ENCODE measurements around the gene HS3ST5.
"Not testable (repeated sequence)": the region's sequence is repeated elsewhere in the genome, so short reads cannot be mapped to it uniquely, and the experiment has no call there.

Gene HS3ST5

DNA sequence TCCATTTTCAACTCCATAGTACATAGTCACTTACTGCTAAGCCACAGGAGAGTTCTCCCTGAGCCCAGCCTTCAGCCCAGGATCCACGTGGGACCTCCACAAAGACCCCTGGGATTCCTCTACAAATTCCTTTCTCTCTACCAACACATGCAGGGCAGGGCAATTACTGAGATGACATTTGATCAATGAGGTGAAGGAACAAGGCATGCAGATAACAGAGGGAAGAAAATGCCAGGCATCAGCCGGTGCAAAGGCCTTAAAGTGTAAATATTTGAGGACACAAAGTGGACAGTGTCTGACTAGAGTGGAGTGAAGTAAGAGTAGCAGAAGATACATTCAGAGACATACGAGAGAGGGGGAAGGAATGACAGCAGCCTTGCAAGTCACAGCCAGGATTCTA lies 70.2 kb downstream of the HS3ST5 start:
- no peak for DNase-seq

DNA sequence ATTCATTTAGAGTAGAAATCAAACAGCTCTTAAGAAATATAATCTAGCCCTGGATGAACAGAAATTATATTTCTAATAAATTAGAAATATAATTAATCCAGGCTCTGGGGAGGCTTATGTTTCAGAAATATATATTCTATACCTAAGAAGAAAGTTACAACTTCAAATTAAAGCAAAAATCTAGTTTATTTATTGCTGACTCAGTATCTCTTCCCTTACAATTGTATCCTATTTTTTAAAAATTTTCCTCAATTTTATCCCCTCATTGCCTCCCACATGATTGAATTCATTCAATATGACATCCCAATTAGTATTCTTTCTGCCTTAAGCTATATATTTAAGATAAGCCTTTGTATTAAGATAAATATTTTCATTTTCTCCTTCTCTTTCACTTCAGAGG lies 71.4 kb downstream of the HS3ST5 start:
- no peak for DNase-seq

DNA sequence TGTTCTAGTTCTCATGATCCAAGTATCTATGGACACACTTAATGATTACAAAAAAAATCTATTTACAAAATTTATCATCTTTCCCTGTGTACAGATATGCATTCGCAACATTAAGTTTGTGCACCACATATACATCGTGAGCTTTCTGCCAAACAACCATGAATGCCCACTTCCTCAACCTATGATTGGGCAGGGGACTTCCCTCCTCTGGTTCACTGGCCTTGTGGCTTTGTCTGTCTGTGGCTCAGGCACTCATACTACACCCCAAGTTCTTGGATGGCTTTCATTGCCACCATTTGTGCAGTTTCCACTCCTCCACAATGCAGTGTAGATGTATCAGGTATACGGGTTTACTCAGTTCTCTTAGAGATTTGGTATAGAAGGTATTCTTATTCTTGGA lies 74.9 kb downstream of the HS3ST5 start:
- DNase-seq = no peak

GRCh38 chr6:114260810-114261209 lies 82.0 kb downstream of the HS3ST5 start:
- DNase-seq = no peak

- no peak for DNase-seq
These were observed 84.4 kb downstream of the HS3ST5 start for GRCh38 chr6:114258376-114258775.

DNA sequence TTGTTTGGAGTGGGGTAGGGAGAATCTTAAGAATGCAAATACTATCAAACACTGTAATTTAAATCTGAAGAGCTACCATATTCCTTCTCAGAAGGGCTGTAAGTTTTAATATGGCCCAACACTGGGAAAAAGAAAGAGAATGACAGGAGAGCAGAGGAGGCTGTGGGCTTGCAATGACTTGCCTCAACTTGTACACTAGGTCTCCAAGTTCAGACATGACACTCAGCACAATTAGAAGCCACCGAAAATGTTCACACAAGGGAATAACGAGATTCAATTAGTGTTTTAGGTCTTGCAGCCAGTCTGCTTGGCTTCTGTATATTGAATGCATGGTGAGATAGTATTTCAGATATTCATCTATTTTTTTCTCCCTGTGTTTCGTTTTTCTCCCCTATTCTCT lies 89.4 kb downstream of the HS3ST5 start:
- DNase-seq = no peak

- no peak for DNase-seq
These were observed 93.3 kb downstream of the HS3ST5 start for GRCh38 chr6:114249522-114249921.

GRCh38 chr6:114247101-114247500 lies 95.7 kb downstream of the HS3ST5 start:
- no peak for DNase-seq

GRCh38 chr6:114240796-114241195 lies 102.0 kb downstream of the HS3ST5 start:
- DNase-seq = no peak

GRCh38 chr6:114228675-114229074 lies 114.1 kb downstream of the HS3ST5 start:
- DNase-seq = no peak

- no peak for DNase-seq
These were observed 114.8 kb downstream of the HS3ST5 start for GRCh38 chr6:114227944-114228468.

DNA sequence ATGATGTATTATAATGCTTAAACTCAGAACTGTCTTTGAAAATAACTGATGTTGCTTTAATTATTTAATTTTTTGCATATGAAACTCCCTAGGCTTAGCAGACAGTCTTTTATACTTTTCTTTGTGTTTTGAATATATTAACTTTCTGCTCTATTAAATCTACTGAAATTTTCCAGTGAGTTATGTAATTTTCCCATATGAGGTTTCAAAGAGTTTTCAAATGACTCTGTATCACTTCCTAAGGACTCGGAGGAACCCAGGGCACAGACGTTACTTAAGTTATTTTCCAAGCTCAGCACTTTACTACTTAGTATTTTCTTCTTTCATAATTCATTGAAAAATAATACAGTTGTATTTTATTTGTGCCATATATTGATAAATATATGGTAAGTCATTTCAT lies 122.6 kb downstream of the HS3ST5 start:
- no peak for DNase-seq

DNA sequence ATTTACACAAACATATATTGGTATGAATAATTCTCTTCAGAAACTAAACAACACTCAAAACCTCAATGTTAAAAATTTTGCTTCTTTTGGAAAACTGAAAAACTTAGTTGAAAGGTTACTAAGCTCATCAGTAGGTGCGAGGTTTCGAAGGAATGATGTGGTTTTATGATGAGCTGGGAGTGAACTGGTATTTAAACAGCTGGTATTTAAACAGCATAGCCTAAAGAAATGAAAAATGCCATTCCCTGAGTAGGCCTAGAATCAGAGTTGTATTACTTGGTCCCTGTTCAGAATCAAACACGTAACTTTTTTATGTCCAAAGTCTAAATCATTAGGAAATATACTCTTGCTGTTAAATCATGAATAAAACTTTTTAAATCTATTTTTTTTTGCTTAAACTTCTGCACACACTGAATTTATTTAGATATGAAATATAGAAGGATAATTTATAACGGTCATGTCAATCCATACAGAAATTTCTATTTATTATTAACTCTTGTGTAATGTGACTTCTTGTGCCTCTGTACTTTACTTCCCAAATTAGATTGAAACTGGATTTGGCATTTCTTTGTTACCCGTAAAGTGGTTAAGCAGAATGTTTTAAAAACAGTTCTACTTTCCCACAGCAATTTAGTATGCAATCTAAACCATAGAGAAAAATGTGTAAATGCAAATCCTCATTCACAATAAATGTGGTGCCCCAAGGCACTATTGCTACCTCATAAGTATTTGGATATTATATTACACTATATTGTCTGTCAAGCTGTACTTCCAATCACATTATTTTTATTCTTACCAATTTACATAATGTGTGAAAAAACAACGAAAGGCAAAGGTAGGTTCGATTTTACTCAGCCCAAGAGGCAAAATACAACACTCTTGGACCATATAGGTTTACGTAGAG lies 124.1 kb downstream of the HS3ST5 start:
- no peak for DNase-seq

DNA sequence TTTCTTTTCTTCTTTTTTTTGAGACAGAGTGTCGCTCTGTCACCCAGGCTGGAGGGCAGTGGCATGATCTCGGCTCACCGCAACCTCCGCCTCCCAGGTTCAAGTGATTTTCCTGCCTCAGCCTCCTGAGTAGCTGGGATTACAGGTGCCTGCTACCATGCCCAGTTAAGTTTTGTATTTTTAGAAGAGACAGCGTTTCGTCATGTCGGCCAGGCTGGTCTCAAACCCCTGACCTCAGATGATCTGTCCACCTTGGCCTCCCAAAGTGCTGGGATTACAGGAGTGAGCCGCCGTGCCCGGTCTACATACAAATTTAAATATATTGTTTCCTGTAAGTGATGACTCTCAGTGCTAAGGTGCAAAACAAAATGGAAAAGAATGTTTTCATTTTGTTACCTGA lies 124.8 kb downstream of the HS3ST5 start:
- not testable (repeated sequence) for DNase-seq

DNA sequence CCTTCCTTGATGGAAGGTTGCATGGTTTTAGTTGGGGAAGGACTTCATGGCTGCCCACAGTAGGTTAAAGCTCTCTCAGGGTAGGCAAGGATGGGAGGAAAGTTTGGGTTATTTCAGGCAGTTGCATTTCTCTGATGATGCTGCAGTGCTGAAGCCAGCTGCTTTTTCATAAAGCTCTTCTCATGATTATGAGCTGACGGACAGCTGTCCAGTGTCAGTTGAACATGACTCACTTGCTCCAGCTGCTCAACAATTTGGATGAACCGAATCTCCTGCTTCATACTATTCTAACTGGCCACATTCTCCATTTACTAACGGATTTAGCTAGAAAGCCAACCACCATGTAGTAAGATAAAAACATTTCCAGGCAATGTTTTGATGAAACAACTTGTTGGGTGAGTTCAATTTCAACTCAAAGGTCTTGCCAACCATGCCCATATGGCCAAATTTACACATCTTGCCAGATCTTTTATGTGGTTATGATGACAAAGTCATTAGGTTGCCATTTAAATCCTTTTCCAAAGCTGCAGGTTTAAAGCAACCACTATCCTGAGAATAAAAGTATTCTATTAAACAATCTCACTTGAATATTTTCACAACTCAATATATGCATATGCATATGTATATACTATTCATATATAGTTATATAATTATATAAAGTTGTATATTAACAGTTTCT lies 125.9 kb downstream of the HS3ST5 start:
- no peak for DNase-seq

DNA sequence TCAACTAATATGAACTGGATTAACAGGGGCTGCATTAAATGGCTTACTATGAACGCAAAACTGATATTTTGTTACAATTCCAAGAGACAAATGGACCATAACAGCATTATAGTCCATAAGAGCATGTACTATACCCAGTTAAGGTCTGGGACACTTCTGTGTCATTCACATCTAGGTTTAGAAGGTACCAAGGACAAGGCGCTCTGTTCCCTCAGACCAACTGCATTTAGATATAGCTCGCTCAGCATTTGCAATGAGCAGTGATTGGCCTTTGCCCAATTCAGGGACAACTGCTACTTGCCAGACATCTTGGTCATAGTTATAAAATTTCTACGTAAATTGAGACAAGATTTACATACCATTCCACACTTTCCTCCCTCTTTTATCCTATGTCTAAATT lies 132.4 kb downstream of the HS3ST5 start:
- DNase-seq = no peak

DNA sequence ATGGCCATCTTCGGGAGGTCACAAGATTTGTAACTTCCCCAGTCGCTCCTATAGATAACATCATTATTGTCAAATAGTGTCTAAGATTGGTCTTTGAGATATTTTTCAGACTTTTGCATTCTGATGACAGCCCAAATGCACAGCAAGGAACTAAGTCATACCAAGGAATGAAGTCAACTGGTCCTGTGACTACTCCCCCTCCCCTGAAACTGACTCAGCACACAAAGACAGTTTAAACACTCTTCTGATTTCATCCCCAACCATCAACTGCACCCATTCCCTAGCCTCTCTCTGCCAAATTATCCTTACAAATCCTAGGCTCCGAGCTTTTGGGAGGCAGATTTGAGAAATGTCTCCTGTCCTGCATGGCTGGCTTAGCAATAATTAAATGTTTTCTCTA lies 139.4 kb downstream of the HS3ST5 start:
- DNase-seq = no peak

- DNase-seq = no peak
These were observed 140.4 kb downstream of the HS3ST5 start for GRCh38 chr6:114202389-114202788.

DNA sequence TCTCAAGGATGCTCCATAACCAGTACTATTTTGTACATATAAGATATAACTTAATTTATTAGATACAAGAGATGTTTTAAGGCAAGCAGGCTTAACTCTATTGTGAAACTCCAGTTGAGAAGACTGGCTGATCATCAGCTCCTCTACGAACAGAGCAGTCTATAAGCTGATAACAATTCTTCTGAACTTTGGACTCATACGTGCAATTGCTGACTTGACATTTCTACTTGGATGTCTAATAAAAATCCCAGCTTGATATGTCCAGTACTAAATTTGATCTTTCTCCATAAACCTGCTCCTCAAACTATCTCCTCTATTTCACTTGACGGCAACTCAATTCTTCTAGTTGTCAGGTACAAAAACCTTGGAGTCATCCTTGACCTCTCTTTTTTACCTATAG lies 141.9 kb downstream of the HS3ST5 start:
- DNase-seq = no peak

- no peak for DNase-seq
These were observed 147.0 kb downstream of the HS3ST5 start for GRCh38 chr6:114195631-114196403.

GRCh38 chr6:114195027-114195365 lies 147.8 kb downstream of the HS3ST5 start:
- no peak for DNase-seq

DNA sequence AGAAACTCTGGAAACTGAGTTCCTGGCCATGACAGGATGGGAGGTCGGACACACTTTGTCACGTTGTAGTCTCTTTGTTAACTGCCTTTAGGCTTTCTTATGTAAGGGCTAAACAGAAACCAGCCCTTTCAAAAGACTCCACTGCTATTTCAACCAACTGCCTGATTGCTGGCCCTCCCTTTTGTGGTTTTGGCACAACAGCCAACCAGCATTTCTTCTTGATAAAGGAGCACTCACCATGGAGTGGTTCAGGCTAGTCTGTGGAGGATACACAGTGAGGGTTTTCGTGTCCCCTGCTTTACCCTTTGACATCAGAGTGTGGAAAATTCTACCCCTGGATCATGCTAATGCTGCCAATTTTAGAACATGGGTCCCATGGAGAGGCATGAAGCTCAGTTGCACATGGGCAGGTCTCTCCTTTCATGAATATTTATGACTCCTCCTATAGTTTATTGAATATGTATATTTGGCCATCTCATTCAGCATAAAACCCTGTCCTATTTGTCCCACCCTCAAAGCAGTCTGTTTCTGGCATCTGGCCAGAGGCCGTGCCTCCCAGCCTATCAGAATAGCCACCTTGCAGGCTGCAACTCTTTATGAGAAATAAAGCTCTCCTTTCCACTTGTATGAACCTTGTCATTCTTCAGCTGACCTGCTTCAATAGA lies 148.3 kb downstream of the HS3ST5 start:
- no peak for DNase-seq

- no peak for DNase-seq
These were observed 155.3 kb downstream of the HS3ST5 start for GRCh38 chr6:114187563-114187962.
